DMS 273 treated with DMSO at 0.1 percent for 48 hours (cell line): ENCODE data around the gene BSND.

Experiments
- DNase-seq: peaks from one replicate; lab custom pipeline; 2025; lab: John Stamatoyannopoulos, UW

BSND gene

GRCh38 chr1:54991939-54992338 lies 6.8 kb upstream of the BSND start:
- DNase-seq: no peak

GRCh38 chr1:54993140-54993539 lies 5.6 kb upstream of the BSND start:
- no peak for DNase-seq

GRCh38 chr1:54994355-54994990 lies 4.3 kb upstream of the BSND start:
- no peak for DNase-seq

GRCh38 chr1:54995013-54995760 lies 3.5 kb upstream of the BSND start:
- no peak for DNase-seq

GRCh38 chr1:54995835-54996234 lies 2.9 kb upstream of the BSND start:
- no peak for DNase-seq

- DNase-seq: no peak
These were observed 2.3 kb upstream of the BSND start for GRCh38 chr1:54996359-54996868.

GRCh38 chr1:54996869-54997710 lies 1.6 kb upstream of the BSND start:
- DNase-seq: no peak

- DNase-seq: no peak
These were observed 1.1 kb upstream of the BSND start for GRCh38 chr1:54997711-54997986.

GRCh38 chr1:54998100-54998499 lies 633 bp upstream of the BSND start:
- no peak for DNase-seq

- no peak for DNase-seq
These were observed 1.7 kb downstream of the BSND start for GRCh38 chr1:55000110-55001085.

- DNase-seq: no peak
These were observed 2.6 kb downstream of the BSND start for GRCh38 chr1:55001311-55001710.

GRCh38 chr1:55002686-55003085 lies 4.0 kb downstream of the BSND start:
- no peak for DNase-seq

- DNase-seq: no peak
These were observed 6.8 kb downstream of the BSND start for GRCh38 chr1:55005351-55006140.

GRCh38 chr1:55006931-55007330 lies 8.2 kb downstream of the BSND start:
- DNase-seq: no peak

- no peak for DNase-seq
These were observed 8.9 kb downstream of the BSND start for GRCh38 chr1:55007625-55008024.

- no peak for DNase-seq
These were observed 11.6 kb downstream of the BSND start for GRCh38 chr1:55010194-55010886.

GRCh38 chr1:55010887-55011217 lies 12.1 kb downstream of the BSND start:
- DNase-seq: no peak

GRCh38 chr1:55012661-55013060 lies 13.9 kb downstream of the BSND start:
- no peak for DNase-seq

- no peak for DNase-seq
These were observed 16.4 kb downstream of the BSND start for GRCh38 chr1:55015123-55015522.
